HG03378 (cell line): ENCODE measurements around the gene VIPR2.
"Not testable (repeated sequence)": the region's sequence is repeated elsewhere in the genome, so short reads cannot be mapped to it uniquely, and the experiment has no call there.

Source experiments
- ATAC-seq: cut with Tn5 transposase; IDR thresholded peaks from one replicate; pipeline ENCODE4 v1.9.1; 2021; ENCODE audit warnings: mild to moderate bottlenecking, moderate library complexity; ENCODE audit not compliant: unreplicated experiment

Gene VIPR2

DNA sequence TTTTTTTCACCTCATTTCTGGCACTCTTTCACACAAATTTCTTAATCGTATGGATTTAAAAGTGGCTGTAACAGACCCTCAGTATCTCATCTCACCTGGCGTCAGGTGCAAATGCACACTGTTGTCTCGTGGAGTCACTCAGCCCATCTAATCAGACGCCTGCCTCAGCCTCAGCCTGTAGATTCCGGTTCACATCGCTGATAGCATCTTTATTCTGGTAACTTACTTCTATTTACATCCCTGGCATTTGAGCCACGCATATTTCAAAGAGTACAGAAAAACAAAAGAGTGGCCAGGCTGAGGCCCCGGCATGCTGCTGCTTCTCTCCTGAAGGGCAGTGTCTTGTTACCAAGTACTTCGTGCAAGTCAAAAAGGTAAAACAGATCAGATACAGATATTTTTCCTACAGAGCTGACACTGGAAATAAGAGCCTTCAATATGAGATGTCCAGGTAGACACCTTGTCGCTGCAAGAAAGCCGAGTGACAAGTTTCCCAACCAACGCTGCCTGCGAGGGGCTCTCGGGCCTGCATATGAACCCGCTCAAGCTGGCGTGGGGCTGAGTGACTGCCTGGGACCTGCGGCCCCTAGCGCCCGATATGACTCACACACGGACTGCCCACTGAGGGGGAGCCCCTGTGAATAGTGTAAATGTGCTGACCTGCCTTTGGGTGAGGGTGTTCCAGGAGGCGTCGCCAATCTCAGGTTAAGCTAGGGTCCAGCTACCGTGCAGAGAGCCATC lies 4.3 kb downstream of the VIPR2 start:
- no peak for ATAC-seq

DNA sequence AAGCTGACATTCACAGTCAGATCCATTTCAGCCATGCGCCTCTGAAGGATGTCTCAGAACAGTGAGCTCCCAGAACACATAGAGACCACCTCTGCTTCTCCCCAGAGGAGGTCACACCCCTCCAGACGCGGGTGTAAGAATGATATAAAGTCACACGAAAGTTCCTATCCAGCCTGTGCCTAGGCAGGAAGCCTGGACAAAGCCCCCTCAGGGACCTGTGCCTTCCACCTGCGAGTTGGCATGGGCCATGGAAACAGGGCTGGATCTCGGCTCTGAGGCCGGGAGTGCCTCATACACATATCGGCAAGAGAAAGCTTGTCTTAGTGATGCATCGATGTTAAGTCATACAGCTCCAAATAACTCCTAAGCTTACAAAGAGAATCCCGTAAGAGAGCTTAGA lies 5.0 kb downstream of the VIPR2 start:
- no peak for ATAC-seq

DNA sequence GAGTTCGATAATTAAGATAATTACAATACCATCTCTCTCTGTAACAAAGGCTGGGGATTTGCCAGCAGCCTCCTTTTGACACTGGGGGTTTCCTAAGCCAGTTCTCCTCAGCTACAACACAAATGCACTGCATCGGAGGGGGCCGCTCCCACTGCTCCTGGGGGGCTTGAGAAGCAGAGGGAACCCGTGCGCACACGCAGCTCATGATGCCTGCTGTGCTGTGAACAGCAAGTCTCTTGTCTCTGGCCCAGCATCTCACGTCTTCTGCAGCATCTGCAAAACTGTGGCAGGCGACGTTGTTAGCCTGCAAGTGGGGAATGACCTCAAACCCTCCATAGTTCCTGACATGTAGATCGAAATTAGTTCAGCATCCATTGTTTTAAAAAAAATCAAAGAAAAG lies 5.5 kb downstream of the VIPR2 start:
- no peak for ATAC-seq

DNA sequence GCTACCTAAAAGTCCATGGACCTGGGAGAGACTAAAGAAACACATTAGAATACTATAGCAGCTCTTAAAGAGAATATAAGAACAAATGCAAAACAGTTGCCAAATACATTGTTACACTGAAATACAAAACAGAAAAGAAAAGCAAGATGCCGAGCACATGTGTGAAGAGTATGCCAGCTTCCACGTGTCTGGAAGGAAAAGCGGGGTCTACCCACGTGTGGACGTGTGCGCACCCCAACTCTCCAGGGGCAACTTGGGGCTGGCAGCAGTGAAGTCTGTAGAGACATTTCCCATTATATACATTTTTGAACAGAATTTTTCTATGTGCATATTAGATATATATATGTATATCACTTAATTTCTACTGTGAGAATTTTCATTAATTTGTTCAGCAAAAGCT lies 6.2 kb downstream of the VIPR2 start:
- ATAC-seq, result no peak

DNA sequence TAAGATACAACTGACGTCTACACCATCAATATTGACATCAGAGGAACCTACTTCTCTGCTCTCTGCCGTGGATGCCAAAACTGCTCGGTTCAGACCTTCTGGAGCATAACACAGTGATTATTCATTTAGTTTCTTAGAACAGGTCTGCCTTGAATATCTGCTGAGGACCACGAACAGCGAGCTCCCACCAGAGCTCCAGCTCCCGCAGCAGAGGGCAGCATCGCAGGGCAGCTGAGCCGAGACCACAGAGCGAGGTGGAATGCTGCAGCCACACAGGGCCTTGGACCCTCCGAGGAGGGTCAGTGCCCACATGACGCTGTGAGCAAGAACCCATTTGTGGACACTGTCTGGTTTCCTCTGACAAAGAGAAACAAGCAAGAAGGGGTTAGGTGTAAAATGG lies 6.8 kb downstream of the VIPR2 start:
- ATAC-seq, result no peak

DNA sequence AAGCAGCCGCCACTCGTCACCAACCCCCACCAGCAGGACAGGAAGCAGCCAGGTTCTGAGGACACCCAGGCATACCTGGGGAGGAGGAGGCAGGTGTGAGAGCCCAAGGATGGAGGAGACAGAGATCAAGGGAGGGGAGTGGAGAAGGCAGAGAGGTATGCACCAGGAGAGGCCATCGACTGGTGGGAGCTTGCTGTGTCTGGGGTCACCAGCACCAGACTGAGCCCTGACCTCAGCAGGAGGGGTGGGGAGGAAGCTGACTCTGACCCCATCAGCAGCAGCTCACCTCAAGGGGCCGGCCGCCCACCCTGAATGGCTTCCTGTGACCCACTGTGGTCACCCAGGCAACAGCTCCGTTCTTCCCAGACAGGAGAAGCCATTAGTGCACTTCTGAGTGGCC lies 7.8 kb downstream of the VIPR2 start:
- ATAC-seq, result no peak

DNA sequence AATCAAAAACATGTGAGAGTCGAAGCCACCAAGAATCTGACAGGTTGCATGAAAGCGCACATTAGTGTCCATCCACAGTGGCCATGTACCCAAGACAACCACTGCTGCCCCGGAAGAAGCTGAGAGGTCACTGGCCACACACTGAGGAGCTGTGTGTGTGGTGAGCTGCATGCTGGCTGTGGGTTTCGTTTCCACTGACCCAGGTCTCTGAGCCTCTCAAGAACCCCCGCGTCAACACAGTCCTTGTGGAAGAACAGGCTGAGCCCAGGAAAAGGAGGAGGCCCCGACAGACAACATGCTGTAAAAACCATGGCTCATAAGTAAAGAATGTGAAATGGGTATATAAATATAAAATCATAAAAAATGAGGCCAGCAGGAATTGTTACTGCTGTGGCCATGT lies 8.2 kb downstream of the VIPR2 start:
- ATAC-seq, result no peak

DNA sequence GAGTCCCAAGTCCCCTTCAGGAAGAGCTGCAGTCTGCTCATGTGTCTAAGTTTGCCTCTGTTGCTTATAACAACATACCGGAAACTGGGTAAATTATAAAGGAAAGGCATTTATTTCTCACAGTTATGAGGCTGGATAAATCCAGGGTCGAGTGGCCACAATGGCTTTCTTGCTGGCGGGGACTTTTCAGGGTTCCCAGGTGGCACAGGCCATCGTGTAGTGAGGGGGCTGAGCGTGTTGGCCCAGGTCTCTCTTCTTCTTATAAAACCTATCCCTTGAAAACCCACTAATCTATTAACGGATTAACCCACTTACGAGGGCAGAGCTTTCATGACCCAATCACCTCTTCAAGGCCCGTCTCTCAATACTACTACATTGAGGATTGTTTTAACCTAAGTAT lies 8.7 kb downstream of the VIPR2 start:
- no peak for ATAC-seq

DNA sequence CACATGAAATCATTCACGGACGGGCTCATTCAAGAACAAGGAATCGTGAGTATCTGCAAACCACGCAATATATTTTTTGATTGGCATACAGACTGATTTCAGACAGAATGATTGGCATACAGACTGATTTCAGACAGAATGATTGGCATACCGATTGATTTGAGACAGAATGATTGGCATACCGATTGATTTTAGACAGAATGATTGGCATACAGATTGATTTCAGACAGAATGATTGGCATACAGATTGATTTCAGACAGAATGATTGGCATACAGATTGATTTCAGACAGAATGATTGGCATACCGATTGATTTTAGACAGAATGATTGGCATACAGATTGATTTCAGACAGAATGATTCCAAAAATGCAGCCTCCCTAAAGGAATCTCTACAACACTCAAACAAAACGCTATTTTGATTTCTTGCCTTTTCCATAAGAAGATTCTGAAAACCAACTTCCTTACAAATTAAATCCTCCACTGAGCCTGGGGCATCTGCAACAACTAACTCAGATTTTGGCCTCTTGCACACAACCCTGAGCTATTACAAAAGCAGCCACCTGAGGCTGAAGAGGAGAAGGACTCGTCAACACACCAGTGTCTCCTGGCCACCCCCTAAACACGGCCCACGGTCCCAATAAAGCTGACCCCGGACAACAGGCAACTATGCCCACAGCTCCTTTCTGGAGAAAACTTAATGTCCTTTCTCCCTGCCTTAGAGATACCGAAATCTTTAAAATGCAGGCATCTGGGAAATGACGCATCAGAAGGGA lies 11.8 kb downstream of the VIPR2 start:
- ATAC-seq, result not testable (repeated sequence)

DNA sequence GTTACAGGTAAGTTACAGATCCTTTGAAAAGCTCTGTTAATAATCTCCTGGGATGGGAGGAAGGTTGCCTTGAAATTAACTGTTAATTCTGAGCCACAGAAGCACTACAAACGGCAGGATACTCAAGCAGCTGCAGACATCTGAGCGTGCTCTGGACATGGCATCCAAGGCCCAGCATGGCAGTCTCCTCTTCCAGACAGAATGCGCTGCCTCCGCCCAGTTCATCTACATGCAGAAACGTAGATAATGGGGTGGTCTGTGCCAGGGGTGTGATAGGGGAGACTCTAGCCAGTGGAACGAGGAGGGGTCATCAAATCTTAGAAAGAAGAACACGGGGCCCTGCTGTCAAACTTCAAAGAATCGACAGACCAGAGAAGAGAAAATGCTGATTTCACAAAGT lies 13.8 kb downstream of the VIPR2 start:
- no peak for ATAC-seq

DNA sequence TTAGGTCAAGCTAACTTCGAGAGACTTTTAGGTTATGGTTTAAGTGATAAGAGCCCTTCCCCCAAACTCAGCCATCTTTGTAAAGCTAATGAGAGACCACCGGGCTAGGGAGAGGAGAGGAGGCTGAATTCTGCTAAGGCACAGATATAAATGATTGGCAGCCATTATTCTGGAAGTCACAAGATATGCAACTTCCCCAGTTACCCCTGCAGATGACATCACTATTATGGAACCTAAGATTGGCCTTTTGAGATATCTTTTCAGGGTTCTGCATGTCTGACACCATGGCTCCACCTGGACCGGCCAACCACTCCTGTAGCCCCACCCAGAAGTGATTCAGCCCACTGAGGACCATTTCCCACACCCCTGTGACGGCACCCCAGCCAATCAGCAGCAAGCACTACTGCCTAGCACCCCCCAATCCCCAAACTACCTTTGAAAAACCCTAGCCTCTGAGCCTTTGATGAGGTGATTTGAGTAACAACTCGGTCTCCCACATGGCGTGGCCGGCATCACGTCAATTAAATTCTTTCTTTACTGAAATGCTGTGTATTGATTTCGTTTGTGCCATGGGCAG lies 14.4 kb downstream of the VIPR2 start:
- no peak for ATAC-seq

DNA sequence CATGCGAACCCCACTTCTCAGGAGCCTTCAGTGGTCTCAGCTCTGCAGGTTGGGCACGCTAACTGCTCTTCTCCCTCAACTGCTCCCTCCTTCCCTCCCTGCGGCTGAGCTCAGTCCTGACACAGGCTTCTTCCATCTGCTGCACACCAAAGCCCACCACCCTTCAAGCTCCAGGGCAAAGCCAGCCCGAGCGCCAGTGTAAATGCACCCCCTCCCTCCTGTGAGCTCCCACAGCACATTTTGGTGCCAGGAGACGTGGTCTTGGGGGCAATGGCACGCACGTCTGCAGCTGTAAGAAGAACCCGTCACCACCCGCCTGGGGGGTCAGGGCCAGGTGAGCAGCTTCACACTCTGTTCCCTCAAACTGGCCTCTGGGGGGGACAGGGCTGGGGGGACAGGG lies 15.9 kb downstream of the VIPR2 start:
- no peak for ATAC-seq

DNA sequence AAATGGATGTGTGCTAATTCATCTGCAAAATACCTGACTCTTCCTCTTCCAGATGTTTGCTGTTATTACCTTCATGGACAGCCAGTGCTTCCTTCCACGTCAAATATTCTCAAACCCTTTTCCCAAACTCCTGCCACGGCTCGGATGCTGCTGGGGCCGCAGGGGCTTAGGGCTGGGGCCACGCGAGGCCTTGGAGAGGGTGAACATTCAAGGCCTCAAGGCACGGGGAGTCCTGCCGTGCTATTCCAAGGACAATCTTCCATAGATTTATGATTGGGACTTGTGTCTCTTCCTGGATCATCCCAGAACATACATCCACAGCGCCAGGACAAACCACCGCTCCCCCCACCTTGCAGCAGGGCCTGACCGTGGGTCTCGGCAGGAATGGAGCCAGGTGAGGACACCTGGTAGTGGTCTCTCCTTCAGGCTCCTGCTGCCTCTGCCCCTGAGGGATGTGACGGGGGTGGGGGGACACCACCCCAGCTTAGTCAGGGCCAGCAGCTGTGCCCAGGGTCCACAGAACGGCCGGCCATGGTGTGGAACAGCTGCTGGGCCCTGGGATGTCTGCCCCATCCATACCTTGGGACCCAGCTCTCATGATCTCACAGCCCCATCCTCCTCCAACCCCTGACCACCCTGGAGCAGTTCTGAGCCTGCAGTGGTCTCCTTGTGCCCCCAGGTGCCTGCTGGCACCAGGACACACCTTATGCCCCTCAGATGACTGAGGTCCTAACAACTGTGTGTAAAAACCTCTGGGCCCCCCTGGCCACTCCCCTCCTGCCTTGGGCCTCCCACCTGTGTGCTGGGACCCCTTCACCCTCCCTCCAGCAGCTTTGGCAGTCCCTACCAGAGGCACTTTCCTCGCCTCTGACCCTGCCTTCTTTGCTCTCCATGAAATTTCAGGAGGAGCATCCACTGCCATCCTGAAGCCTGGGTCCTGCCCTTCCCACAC lies 16.7 kb downstream of the VIPR2 start:
- ATAC-seq, result no peak

DNA sequence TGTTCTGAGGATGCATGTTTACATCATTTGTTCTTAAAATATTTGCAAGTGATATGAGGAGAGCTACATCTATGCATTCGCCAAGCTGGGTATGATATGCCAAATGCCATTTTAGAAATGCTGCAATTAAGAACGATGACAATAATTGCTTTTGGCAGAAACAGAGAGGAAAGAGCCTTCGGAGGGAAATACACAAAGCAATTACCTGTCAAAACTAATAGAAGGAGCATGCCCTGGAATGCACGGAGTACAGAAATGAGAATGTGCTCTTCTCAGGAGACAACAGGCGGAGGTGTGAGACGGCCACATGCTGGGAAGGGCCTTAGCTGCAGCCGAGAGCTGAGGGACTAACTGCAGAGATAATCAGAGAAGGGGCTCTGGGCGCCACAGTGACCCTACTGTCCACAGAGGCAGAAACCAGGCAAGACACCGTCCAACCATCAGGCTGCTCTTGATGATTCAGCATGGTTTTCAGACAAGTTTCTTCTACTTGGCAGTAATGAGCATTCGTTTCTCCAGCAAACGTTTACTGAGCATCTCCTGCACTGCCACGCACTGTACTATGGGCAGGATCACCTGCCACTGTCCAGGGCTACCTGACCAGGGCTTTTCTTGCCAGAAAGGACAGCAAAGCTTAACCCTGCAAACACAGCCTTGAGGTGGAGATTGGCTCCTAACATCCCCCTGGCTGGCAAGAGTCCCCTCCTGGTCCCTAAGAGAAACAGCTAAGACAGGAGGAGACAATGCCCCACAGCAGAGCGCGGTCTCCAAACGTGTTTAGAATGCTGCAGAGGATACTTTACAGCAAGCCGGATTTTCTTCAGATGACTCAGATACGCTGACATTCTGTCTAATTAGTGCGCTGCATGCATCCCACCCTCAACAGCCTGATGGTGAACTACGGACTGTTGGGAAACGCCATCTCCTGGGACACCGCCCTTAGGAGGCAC lies 18.1 kb downstream of the VIPR2 start:
- no peak for ATAC-seq

DNA sequence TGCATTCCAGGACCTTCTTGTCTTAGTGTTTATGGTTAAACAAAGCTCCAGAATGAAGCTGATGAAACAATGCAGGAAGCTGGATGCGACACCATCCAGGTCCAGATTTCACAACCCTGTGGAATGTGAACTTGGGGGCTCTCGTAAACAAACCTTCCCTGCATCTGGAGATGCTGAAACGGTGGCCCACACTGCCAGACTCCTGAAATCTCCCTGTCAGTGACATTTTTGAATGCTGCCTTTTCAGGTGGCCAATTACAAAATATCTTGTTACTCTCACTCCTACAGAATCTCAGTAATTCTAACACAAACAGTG lies 18.8 kb downstream of the VIPR2 start:
- ATAC-seq, result no peak

DNA sequence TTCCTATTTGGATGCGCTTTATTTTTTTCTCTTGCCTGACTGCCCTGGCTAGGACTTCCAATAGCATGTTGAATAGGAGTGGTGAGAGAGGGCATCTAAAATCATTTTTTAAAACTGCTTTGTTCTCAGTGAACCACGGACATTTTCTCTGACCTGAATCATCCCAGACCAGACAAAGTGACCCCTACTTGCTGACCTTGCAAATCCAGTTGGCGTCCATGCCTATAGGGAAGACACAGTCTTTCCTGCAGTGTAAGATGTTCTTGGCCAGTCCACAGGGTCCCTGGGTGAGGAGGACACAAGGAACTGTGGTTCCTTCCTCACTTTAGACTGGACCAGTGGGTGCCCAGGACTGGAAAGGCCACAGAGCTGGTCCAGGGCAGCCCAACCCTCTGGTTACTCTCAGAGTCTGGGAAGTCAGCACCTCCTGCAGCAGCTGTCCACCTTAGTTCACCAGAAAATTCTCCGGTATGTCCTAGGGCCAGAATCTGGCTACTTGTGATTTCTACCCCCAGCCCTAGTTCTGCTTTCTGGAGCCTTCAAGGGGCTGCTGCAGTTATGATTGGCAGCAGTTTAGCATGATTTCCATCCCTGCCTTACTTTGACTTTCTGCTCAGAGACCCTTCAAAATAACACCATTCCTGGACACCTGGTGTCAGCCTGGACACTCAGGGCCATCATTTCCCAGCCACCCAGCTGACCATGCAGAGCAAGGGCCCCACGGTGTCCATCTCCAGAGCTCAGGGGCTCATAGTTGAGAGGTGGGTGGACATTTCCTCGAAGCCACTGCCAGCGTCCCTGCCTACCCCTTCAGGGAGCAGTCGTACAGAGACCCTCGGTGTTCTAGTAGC lies 19.3 kb downstream of the VIPR2 start:
- no peak for ATAC-seq

DNA sequence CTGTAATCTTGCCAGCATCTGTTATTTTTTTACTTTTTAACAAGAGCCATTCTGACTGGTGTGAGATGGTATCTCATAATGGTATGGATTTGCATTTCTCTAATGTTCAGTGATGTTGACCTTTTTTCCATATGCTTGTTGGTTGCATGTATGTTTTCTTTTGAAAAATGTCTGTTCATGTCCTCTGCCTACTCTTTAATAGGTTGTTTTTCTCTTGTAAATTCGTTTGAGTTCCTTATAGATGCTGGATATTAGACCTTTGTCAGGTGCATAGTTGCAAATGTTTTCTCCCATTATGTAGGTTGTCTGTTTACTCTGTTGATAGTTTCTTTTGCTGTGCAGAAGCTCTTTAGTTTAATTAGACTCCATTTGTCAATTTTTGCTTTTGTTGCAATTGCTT lies 20.9 kb downstream of the VIPR2 start:
- not testable (repeated sequence) for ATAC-seq

DNA sequence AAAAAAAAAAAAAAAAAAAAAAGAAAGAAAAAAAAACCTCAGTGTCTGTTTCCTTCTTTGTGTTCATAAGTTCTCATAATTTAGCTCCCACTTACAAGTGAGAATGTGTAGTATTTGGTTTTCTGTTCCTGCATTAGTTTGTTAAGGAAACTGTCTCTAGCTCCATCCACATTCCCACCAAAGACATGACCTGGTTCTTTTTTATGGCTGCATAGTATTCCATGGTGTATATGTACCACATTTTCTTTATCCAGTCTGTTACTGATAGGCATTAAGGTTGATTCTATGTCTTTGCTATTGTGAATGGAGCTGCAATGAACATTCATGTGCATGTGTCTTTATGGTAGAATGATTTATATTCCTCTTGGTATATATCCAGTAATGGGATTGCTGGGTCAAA lies 21.4 kb downstream of the VIPR2 start:
- not testable (repeated sequence) for ATAC-seq

DNA sequence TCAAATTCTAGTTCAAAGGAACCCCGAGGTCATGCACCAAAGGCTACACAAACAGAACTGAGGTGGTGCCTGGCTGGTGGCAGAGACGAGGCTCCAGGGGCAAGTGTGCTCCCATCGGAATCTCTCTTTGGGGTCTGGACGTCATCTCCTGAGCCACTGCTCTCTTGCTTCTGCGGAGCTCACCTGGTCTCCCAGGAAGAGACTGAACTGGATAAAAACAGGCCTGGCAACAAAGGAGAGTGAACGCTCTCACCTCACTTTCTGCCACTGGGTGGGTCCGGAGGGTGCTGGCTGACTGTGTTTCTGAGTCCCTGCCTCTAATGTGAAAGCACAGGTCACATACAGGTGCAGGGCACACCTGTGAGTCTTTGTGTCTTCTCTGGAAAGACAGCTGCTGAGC lies 22.4 kb downstream of the VIPR2 start:
- ATAC-seq, result no peak
